Lower leg skin (tissue), 3 donors: ENCODE results near the gene HM13.

Experiments used
- CTCF ChIP-seq, 3 donors: fragments of 450-650 bp; IDR thresholded peaks; one replicate each; pipeline ENCODE4 v1.5.1; 2016; ENCODE audit warnings: antibody characterized with exemption in 3 of 3, mild to moderate bottlenecking in 3 of 3, moderate library complexity in 2 of 3
- POLR2A ChIP-seq, 2 donors: fragments of 450-650 bp; IDR thresholded peaks; one replicate each; pipeline ENCODE4 v1.6.1; 2016 to 2017; ENCODE audit warnings: antibody characterized with exemption in 2 of 2, mild to moderate bottlenecking in 1 of 2, moderate library complexity in 1 of 2

- no peak for TF ChIP-seq CTCF (IDR thresholded peaks at IDR 0.05)
- no peak for TF ChIP-seq POLR2A (IDR thresholded peaks at IDR 0.05)
Observed at GRCh38 chr20:31576751-31577150, 62.5 kb downstream of the HM13 start.
